Mesothelial cell of epicardium (in vitro differentiated cells): ENCODE measurements around the gene TNIP3. TPM values are rescaled to one million over a fixed set of nuclear protein-coding genes. Genes with fewer than 3 reads are reported as not detected.

Source experiments
- DNase-seq, 2 experiments: peaks; one replicate each; pipeline ENCODE4 v3.0.0; 2021; ENCODE audit warnings: low spot score in 2 of 2; ENCODE audit not compliant: unreplicated experiment in 2 of 2
- H3K27ac Mint-ChIP-seq: 2 replicates; pipeline ENCODE4 v1.8.0; 2021; ENCODE audit warnings: mixed read lengths
- H3K27me3 Mint-ChIP-seq: 2 replicates; pipeline ENCODE4 v1.8.0; 2021; ENCODE audit warnings: low read depth, mixed read lengths
- H3K36me3 Mint-ChIP-seq: 2 replicates; pipeline ENCODE4 v1.8.0; 2021; ENCODE audit warnings: mixed read lengths
- H3K4me1 Mint-ChIP-seq: 2 replicates; pipeline ENCODE4 v1.8.0; 2021; ENCODE audit warnings: mixed read lengths
- H3K4me3 Mint-ChIP-seq: 2 replicates; pipeline ENCODE4 v1.8.0; 2021; ENCODE audit warnings: mild to moderate bottlenecking, moderate library complexity, mixed read lengths
- H3K9me3 Mint-ChIP-seq: 2 replicates; pipeline ENCODE4 v1.8.0; 2021; ENCODE audit warnings: mixed read lengths
- CTCF ChIP-seq: fragments of 200-600 bp; sonication (generic); IDR thresholded peaks from one replicate; pipeline ENCODE4 v1.5.0; 2021; ENCODE audit warnings: antibody characterized with exemption; ENCODE audit not compliant: unreplicated experiment
- total RNA-seq: library from RNA; stranded (reverse); gene quantifications from 3 replicates; pipeline ENCODE4 v1.2.1, GENCODE V29; 2021

TNIP3 gene
- total RNA-seq, 1 donor from 2014 or later = 0.27 TPM

DNA sequence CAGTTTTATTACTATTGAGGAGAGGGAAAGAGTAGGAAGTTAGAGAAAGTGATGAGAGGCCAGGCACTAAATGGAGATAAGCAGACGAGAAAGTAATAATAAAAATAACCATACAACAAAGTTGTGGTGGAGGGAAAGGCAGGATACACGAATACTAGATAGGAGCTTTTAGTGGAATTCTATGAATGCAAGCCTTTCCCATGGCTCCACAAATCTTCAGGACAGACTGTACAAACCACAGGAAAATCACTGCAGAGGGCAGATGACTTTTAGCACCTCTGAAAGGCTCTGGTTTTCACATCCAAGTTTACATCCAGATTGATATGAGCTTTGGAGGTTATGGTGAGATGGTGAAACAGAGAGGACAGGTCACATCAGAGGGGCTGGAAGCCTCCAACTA lies 41.5 kb downstream of the TNIP3 start:
- Mint-ChIP-seq H3K27me3 (peaks cover 4% of the 10 kb centered on the region), H3K4me1 (peaks cover 2% of the 10 kb centered on the region), H3K36me3 (no peaks in the 10 kb centered on the region), H3K27ac (no peak overlapping the region), H3K4me3 (no peak overlapping the region), H3K9me3 (no peaks in the 10 kb centered on the region)
- DNase-seq = no peak
- no peak for TF ChIP-seq CTCF

GRCh38 chr4:121119715-121120114 lies 44.4 kb downstream of the TNIP3 start:
- no peak for DNase-seq
- Mint-ChIP-seq H3K4me3 (no peak overlapping the region), H3K27me3 (no peaks in the 10 kb centered on the region), H3K4me1 (no peaks in the 10 kb centered on the region), H3K36me3 (no peaks in the 10 kb centered on the region), H3K9me3 (no peaks in the 10 kb centered on the region), H3K27ac (no peak overlapping the region)
- TF ChIP-seq CTCF = no peak

DNA sequence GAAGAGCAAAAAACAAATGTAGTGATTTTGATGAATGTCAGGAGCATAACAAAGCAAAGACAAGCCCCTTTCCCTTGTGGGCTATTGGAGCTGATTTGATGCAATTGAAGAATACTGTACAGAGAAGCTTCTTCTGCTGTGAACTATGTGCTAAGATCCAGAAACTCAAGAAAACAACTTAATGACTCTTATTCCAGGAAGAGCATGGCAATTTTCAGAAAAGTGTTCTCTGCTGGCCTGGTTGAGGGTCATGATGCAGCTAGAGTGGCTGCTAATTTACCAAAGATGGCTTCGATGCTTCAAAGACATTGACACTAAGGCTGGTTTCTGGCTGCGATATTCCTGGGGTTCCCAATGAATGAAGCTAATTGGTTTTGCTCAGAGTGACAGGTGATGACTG lies 45.8 kb downstream of the TNIP3 start:
- no peaks in the 10 kb centered on the region for H3K27me3 Mint-ChIP-seq
- H3K4me1 Mint-ChIP-seq = no peaks in the 10 kb centered on the region
- H3K36me3 Mint-ChIP-seq = no peaks in the 10 kb centered on the region
- no peak overlapping the region for H3K4me3 Mint-ChIP-seq
- no peak for TF ChIP-seq CTCF
- DNase-seq = no peak
- no peaks in the 10 kb centered on the region for H3K9me3 Mint-ChIP-seq
- H3K27ac Mint-ChIP-seq = no peak overlapping the region

- H3K9me3 Mint-ChIP-seq = peaks cover 8% of the 10 kb centered on the region
- H3K27ac Mint-ChIP-seq = no peak overlapping the region
- no peaks in the 10 kb centered on the region for H3K4me1 Mint-ChIP-seq
- no peaks in the 10 kb centered on the region for H3K36me3 Mint-ChIP-seq
- no peak for TF ChIP-seq CTCF
- H3K27me3 Mint-ChIP-seq = no peaks in the 10 kb centered on the region
- no peak for DNase-seq
- H3K4me3 Mint-ChIP-seq = no peak overlapping the region
Measured at GRCh38 chr4:121114756-121115155, 49.4 kb downstream of the TNIP3 start.

DNA sequence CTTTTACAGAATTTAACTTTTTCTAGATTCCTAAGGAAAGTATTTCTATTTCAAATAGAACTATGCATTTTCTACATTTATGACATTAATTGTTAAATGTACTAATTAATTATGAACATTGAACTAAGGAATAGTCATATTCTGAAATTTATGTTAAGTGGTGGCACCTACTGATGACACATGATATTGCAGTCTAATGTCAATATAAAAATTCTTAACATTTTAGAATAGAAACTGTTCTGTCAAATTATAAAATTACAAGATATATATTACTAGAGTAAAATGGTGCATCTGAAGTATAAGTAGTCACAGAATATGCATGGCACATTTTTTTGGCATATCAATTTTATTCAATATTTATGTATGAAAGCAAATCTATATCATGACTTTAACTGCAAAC lies 51.6 kb downstream of the TNIP3 start:
- TF ChIP-seq CTCF = peak; percentile 72
- Mint-ChIP-seq H3K9me3 (peaks cover 8% of the 10 kb centered on the region), H3K27ac (no peak overlapping the region), H3K36me3 (no peaks in the 10 kb centered on the region), H3K27me3 (no peaks in the 10 kb centered on the region), H3K4me1 (no peaks in the 10 kb centered on the region), H3K4me3 (no peak overlapping the region)
- no peak for DNase-seq

GRCh38 chr4:121108557-121108956 lies 55.6 kb downstream of the TNIP3 start:
- H3K36me3 Mint-ChIP-seq = no peaks in the 10 kb centered on the region
- no peak overlapping the region for H3K4me3 Mint-ChIP-seq
- no peak for TF ChIP-seq CTCF

More at GRCh38 chr4:121108557-121108956, 55.6 kb downstream of the TNIP3 start:
- no peaks in the 10 kb centered on the region for H3K4me1 Mint-ChIP-seq
- H3K27me3 Mint-ChIP-seq = peaks cover 2% of the 10 kb centered on the region
- H3K27ac Mint-ChIP-seq = no peak overlapping the region
- DNase-seq = no peak
- H3K9me3 Mint-ChIP-seq = peaks cover 21% of the 10 kb centered on the region
